ENCODE measurements around the gene EZR. TPM values are rescaled to one million over a fixed set of nuclear protein-coding genes. Genes with fewer than 3 reads are reported as not detected.

The EZR gene
- total and polyA plus RNA-seq, 2 of the 8 experiments (the other 6 are each of a cell fraction or from before 2014, with no cell fraction given): 122 to 286 TPM

DNA sequence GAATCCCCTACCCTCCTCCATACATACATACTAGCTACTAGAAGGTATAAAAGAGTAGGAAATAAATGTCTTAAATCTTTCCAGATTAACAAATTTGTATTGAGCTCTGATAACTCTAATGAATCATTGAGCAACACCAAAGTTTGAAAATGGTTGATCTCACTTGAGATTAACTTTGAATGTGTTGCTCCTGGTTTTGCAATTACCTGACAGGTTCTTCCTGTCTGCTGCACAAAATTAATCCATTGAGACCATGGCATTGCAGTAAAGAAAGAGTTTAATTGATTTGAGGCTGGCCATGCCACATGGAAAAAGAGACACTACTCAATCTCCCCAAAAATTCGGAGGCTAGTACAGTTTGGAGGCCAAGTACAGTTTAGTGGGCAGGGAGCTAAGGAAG is 21.3 kb upstream of the EZR start:
- Histone ChIP-seq H4K5ac (ENCODE audit: insufficient read length, low read depth, low read length) (no peak overlapping the region), H3K79me1 (ENCODE audit: low read depth, low read length) (no peaks in the 10 kb centered on the region), H2BK15ac (ENCODE audit: low read length) (no peak overlapping the region), H3K79me2 (ENCODE audit: control insufficient read depth in 1 of 2, insufficient read depth in 2 of 2, low read length in 2 of 2) (no peaks in the 10 kb centered on the region), H2BK12ac (ENCODE audit: low read depth, low read length) (no peak overlapping the region), H4K8ac (ENCODE audit: extremely low read depth, insufficient read depth, low read length) (no peak overlapping the region), H3K4me1 (replicated peaks in 1 of 4; ENCODE audit: control insufficient read depth in 3 of 4, insufficient read depth in 4 of 4, low read length in 3 of 4) (peaks cover 2 to 9% (median 3%) of the 10 kb centered on the region in 4 experiments; a peak in 4 of 7 replicates), H3K36me3 (ENCODE audit: control insufficient read depth in 2 of 4, insufficient read depth in 4 of 4, low read length in 3 of 4) (no peaks in the 10 kb centered on the region), H3K56ac (replicated peaks; ENCODE audit: insufficient read length, low read depth, low read length) (no peak overlapping the region), H3K23ac (ENCODE audit: insufficient read length) (no peak overlapping the region), H4K20me1 (replicated peaks in 1 of 2; ENCODE audit: control insufficient read depth in 1 of 2, insufficient read depth in 2 of 2, low read length in 2 of 2) (no peaks in the 10 kb centered on the region), H2BK20ac (ENCODE audit: low read length) (no peak overlapping the region), H3K4me2 (ENCODE audit: insufficient read depth in 1 of 2, low read depth in 2 of 2, low read length in 2 of 2) (no peak overlapping the region), H3K14ac (ENCODE audit: insufficient read length) (no peak overlapping the region), H3K4me3 (ENCODE audit: extremely low read depth in 1 of 4, insufficient read depth in 2 of 4, low read depth in 3 of 4, low read length in 4 of 4) (no peak overlapping the region), H2BK5ac (ENCODE audit: low read depth, low read length) (no peak overlapping the region), H3K9ac (replicated peaks in 1 of 4; ENCODE audit: extremely low read depth in 1 of 4, low read depth in 3 of 4, low read length in 3 of 4) (no peak overlapping the region), H3K27me3 (replicated peaks in 1 of 4; ENCODE audit: control insufficient read depth in 3 of 4, extremely low read depth in 1 of 4, insufficient read depth in 3 of 4, low read length in 3 of 4) (no peaks in the 10 kb centered on the region; a peak in 1 of 7 replicates), H3K23me2 (ENCODE audit: low read depth, low read length) (0 out of 2 replicates have a peak, but pooled peaks cover 1% of the 10 kb centered on the region), H3K27ac (ENCODE audit: low read depth, low read length) (no peak overlapping the region), H3K4ac (replicated peaks; ENCODE audit: insufficient read length, low read depth, low read length) (no peak overlapping the region), H2AFZ (ENCODE audit: low read length) (no peak overlapping the region), H3K18ac (ENCODE audit: extremely low read depth, low read length) (no peak overlapping the region), H2BK120ac (replicated peaks; ENCODE audit: low read depth, low read length) (no peak overlapping the region), H4K91ac (replicated peaks; ENCODE audit: insufficient read length, low read length) (peak overlapping the region; percentile 65), H3K9me3 (ENCODE audit: insufficient read depth in 2 of 2, low read depth in 1 of 2, low read length in 1 of 2) (no peaks in the 10 kb centered on the region), H2AK5ac (ENCODE audit: low read depth, low read length) (no peak overlapping the region)
- 82% methylated on average over 1 of the region's 1 CpG; no CpG with 5 or more reads in 1 of the 2 experiments for WGBS, 2 experiments (ENCODE audit: extremely low coverage in 1 of 2, insufficient coverage in 1 of 2, insufficient read length in 1 of 2, insufficient replicate concordance in 2 of 2, low coverage in 1 of 2, low lambda C conversion rate in 2 of 2, missing lambda C conversion rate in 1 of 2)
- CTCF ChIA-PET (ENCODE audit: partially characterized antibody): interaction anchor here (0.7 to 1.4 kb wide), 2 partner anchors 21 to 126 kb away, joined by 4 to 5 read pairs; partner anchors contain the start of gene EZR
- POLR2A ChIA-PET (ENCODE audit: partially characterized antibody): interaction anchor here (0.8 kb wide), 1 partner anchor 9 kb away, joined by 3 read pairs; no protein-coding TSS in a partner anchor
- no peak for FAIRE-seq
- DNase-seq (ENCODE audit: low read depth in 1 of 2, low spot score in 2 of 2): no peak
- TF ChIP-seq CREB1 (IDR thresholded peaks at IDR 0.05) (no peak), TEAD4 (IDR thresholded peaks at IDR 0.05; ENCODE audit: low read depth, low read length) (no peak), EGR1 (IDR thresholded peaks at IDR 0.05; ENCODE audit: borderline replicate concordance, low read depth, low read length) (no peak), SIX5 (IDR thresholded peaks at IDR 0.05; ENCODE audit: low read depth, low read length) (no peak), EZH2 (IDR thresholded peaks at IDR 0.05; ENCODE audit: low read depth, low read length, severe bottlenecking) (no peak), MAFK (IDR thresholded peaks at IDR 0.05; ENCODE audit: low read depth, low read length) (no peak), RNF2 (IDR thresholded peaks at IDR 0.05; ENCODE audit: borderline replicate concordance, low read depth, low read length, missing control alignments, poor library complexity, severe bottlenecking) (no peak), YY1 (IDR thresholded peaks at IDR 0.05; ENCODE audit: low read depth, low read length) (no peak), TAF7 (optimal IDR thresholded peaks at IDR 0.05; ENCODE audit: borderline replicate concordance, low read depth, low read length) (no peak), HDAC2 (IDR thresholded peaks at IDR 0.05; ENCODE audit: borderline replicate concordance in 1 of 2, low read depth in 2 of 2, low read length in 2 of 2) (no peak), EP300 (IDR thresholded peaks at IDR 0.05; ENCODE audit: borderline replicate concordance in 1 of 2, low read depth in 2 of 2, low read length in 2 of 2) (no peak), BCL11A (IDR thresholded peaks at IDR 0.05; ENCODE audit: low read depth in 2 of 2, low read length in 2 of 2) (no peak)
